ENCODE data around the gene RNF128.

- TF ChIP-seq, protein P1, sequence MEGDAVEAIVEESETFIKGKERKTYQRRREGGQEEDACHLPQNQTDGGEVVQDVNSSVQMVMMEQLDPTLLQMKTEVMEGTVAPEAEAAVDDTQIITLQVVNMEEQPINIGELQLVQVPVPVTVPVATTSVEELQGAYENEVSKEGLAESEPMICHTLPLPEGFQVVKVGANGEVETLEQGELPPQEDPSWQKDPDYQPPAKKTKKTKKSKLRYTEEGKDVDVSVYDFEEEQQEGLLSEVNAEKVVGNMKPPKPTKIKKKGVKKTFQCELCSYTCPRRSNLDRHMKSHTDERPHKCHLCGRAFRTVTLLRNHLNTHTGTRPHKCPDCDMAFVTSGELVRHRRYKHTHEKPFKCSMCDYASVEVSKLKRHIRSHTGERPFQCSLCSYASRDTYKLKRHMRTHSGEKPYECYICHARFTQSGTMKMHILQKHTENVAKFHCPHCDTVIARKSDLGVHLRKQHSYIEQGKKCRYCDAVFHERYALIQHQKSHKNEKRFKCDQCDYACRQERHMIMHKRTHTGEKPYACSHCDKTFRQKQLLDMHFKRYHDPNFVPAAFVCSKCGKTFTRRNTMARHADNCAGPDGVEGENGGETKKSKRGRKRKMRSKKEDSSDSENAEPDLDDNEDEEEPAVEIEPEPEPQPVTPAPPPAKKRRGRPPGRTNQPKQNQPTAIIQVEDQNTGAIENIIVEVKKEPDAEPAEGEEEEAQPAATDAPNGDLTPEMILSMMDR (IDR thresholded peaks at IDR 0.05): no peak
- TF ChIP-seq POLR2A (IDR thresholded peaks at IDR 0.05): no peak
These were observed 57.2 kb downstream of the RNF128 start for GRCh38 chrX:106783716-106784115.

Data from heart left ventricle (tissue), 13 donors.